Hippocampal formation (tissue), 2 donors: ENCODE measurements around the gene ROBO1.
"Not testable (repeated sequence)": the region's sequence is repeated elsewhere in the genome, so short reads cannot be mapped to it uniquely, and the experiment has no call there.

ENCODE experiments used
- DNase-seq, 2 donors: peaks; one replicate each; lab custom pipeline; 2025; lab: John Stamatoyannopoulos, UW

ROBO1 gene

GRCh38 chr3:79551321-79551892 is 216.4 kb downstream of the ROBO1 start:
- no peak for DNase-seq

GRCh38 chr3:79543218-79543982 is 224.4 kb downstream of the ROBO1 start:
- no peak for DNase-seq

- DNase-seq, result no peak
Measured at GRCh38 chr3:79534727-79535126, 233.1 kb downstream of the ROBO1 start.

- DNase-seq, result no peak
Measured at GRCh38 chr3:79531566-79532295, 236.1 kb downstream of the ROBO1 start.

- DNase-seq, result peak in 1 of 2 donors; percentile 18
Measured at GRCh38 chr3:79521221-79521848, 246.5 kb downstream of the ROBO1 start.

GRCh38 chr3:79517766-79518413 is 249.9 kb downstream of the ROBO1 start:
- DNase-seq, result peak in 1 of 2 donors; percentile 14

GRCh38 chr3:79516795-79517194 is 251.0 kb downstream of the ROBO1 start:
- no peak for DNase-seq

GRCh38 chr3:79515072-79515471 is 252.7 kb downstream of the ROBO1 start:
- peak; percentile 20 to 69 for DNase-seq

GRCh38 chr3:79514069-79514468 is 253.7 kb downstream of the ROBO1 start:
- DNase-seq, result no peak

- DNase-seq, result no peak
Measured at GRCh38 chr3:79506751-79507150, 261.0 kb downstream of the ROBO1 start.

GRCh38 chr3:79502216-79502681 is 265.5 kb downstream of the ROBO1 start:
- not testable (repeated sequence) for DNase-seq

- DNase-seq, result peak in 1 of 2 donors; percentile 7
Measured at GRCh38 chr3:79497447-79498111, 270.2 kb downstream of the ROBO1 start.

GRCh38 chr3:79491029-79491641 is 276.7 kb downstream of the ROBO1 start:
- no peak for DNase-seq

- peak in 1 of 2 donors; percentile 11 for DNase-seq
Measured at GRCh38 chr3:79490165-79491028, 277.4 kb downstream of the ROBO1 start.

GRCh38 chr3:79488407-79488806 is 279.4 kb downstream of the ROBO1 start:
- no peak for DNase-seq

- DNase-seq, result no peak
Measured at GRCh38 chr3:79480746-79481145, 287.1 kb downstream of the ROBO1 start.

- DNase-seq, result no peak
Measured at GRCh38 chr3:79478620-79479019, 289.2 kb downstream of the ROBO1 start.

- DNase-seq, result no peak
Measured at GRCh38 chr3:79477242-79477641, 290.6 kb downstream of the ROBO1 start.

- DNase-seq, result no peak
Measured at GRCh38 chr3:79473993-79474392, 293.8 kb downstream of the ROBO1 start.

- DNase-seq, result no peak
Measured at GRCh38 chr3:79467721-79468120, 300.1 kb downstream of the ROBO1 start.
